H1 (cell line): ENCODE measurements around the gene EPRS1. TPM values are rescaled to one million over a fixed set of nuclear protein-coding genes. Genes with fewer than 3 reads are reported as not detected.

Source experiments
- CTCF ChIA-PET: fragments of 300-600 bp; sonication (Branson Sonifier 250); formaldehyde crosslinking; loops from one replicate; lab custom pipeline; 2021; ENCODE audit not compliant: partially characterized antibody; lab: Charles Lee
- POLR2A ChIA-PET: fragments of 300-600 bp; sonication (Branson Sonifier 250); formaldehyde crosslinking; loops from one replicate; lab custom pipeline; 2021; ENCODE audit warnings: inconsistent platforms; ENCODE audit not compliant: partially characterized antibody; lab: Charles Lee
- DNase-seq, 2 experiments: peaks; one replicate each; pipeline versions ENCODE4 v3.0.0 to v3.0.0-alpha.2; 2010 to 2022; ENCODE audit warnings: low spot score in 2 of 2, low read depth in 1 of 2, mixed read lengths in 1 of 2
- FAIRE-seq: peaks from 2 replicates; lab custom pipeline; 2011; peaks lifted over from hg19 to GRCh38; lab: Jason Lieb, UNC
- H2AFZ ChIP-seq: 2 replicates; pipeline ENCODE4 v1.8.1; 2012; ENCODE audit warnings: low read length, inconsistent platforms
- H2AK5ac ChIP-seq: 2 replicates; pipeline ENCODE4 v1.6.1; 2013; ENCODE audit warnings: low read depth, low read length
- H2BK120ac ChIP-seq: replicated peaks from 2 replicates; pipeline ENCODE3; 2013; ENCODE audit warnings: low read depth, low read length, inconsistent platforms
- H2BK12ac ChIP-seq: 2 replicates; pipeline ENCODE4 v1.6.1; 2013; ENCODE audit warnings: low read depth, low read length
- H2BK15ac ChIP-seq: 2 replicates; pipeline ENCODE4 v1.6.1; 2013; ENCODE audit warnings: low read length
- H2BK20ac ChIP-seq: 2 replicates; pipeline ENCODE4 v1.6.1; 2013; ENCODE audit warnings: low read length
- H2BK5ac ChIP-seq: 2 replicates; pipeline ENCODE4 v1.6.1; 2013; ENCODE audit warnings: low read depth, low read length
- H3K14ac ChIP-seq: 2 replicates; pipeline ENCODE4 v1.6.1; 2013; ENCODE audit warnings: inconsistent platforms; ENCODE audit not compliant: insufficient read length
- H3K18ac ChIP-seq: 2 replicates; pipeline ENCODE4 v1.6.1; 2013; ENCODE audit warnings: low read length; ENCODE audit errors: extremely low read depth
- H3K23ac ChIP-seq: 2 replicates; pipeline ENCODE4 v1.6.1; 2013; ENCODE audit warnings: inconsistent platforms; ENCODE audit not compliant: insufficient read length
- H3K23me2 ChIP-seq: 2 replicates; pipeline ENCODE4 v1.6.1; 2013; ENCODE audit warnings: low read depth, low read length
- H3K27ac ChIP-seq: 2 replicates; pipeline ENCODE4 v1.6.1; 2011; ENCODE audit warnings: low read depth, low read length, inconsistent platforms
- H3K27me3 ChIP-seq, 4 experiments: replicated peaks in 1 of 4; 1 replicate in 1 of 4; 2 replicates in 3 of 4; pipeline versions ENCODE4 v1.6.1 to v1.8.1; 2011 to 2013; ENCODE audit warnings: low read length in 3 of 4, mild to moderate bottlenecking in 3 of 4, inconsistent platforms in 2 of 4, mixed read lengths in 2 of 4, moderate library complexity in 1 of 4; ENCODE audit not compliant: control insufficient read depth in 3 of 4, insufficient read depth in 3 of 4; ENCODE audit errors: extremely low read depth in 1 of 4
- H3K36me3 ChIP-seq, 4 experiments: 2 replicates each; pipeline versions ENCODE4 v1.6.1 to v1.8.1; 2011 to 2013; ENCODE audit warnings: mild to moderate bottlenecking in 4 of 4, low read length in 3 of 4, moderate library complexity in 2 of 4, control low read depth in 1 of 4, inconsistent platforms in 1 of 4; ENCODE audit not compliant: insufficient read depth in 4 of 4, control insufficient read depth in 2 of 4
- H3K4ac ChIP-seq: replicated peaks from 2 replicates; pipeline ENCODE3; 2013; ENCODE audit warnings: low read length, low read depth, mixed read lengths, inconsistent platforms; ENCODE audit not compliant: insufficient read length
- H3K4me1 ChIP-seq, 4 experiments: replicated peaks in 1 of 4; 1 replicate in 1 of 4; 2 replicates in 3 of 4; pipeline versions ENCODE4 v1.6.1 to v1.8.1; 2011 to 2013; ENCODE audit warnings: low read length in 3 of 4, inconsistent platforms in 2 of 4, mixed read lengths in 1 of 4; ENCODE audit not compliant: insufficient read depth in 4 of 4, control insufficient read depth in 3 of 4
- H3K4me2 ChIP-seq, 2 experiments: 2 replicates each; pipeline versions ENCODE4 v1.6.1 to v1.8.1; 2011 to 2013; ENCODE audit warnings: low read depth in 2 of 2, low read length in 2 of 2, control low read depth in 1 of 2, inconsistent platforms in 1 of 2, mild to moderate bottlenecking in 1 of 2; ENCODE audit not compliant: insufficient read depth in 1 of 2
- H3K4me3 ChIP-seq, 4 experiments: fragments of 200-600, 300-600 bp in 1 of 4; sonication (generic), shearing (Covaris generic), sonication (Bioruptor Twin) in 1 of 4; 2 replicates each; pipeline versions ENCODE4 v1.5.1 to v1.8.1; 2011 to 2016; ENCODE audit warnings: low read length in 4 of 4, low read depth in 3 of 4, control low read depth in 2 of 4, inconsistent platforms in 2 of 4, mild to moderate bottlenecking in 2 of 4, mixed read lengths in 1 of 4, moderate library complexity in 1 of 4; ENCODE audit not compliant: insufficient read depth in 2 of 4; ENCODE audit errors: extremely low read depth in 1 of 4
- H3K56ac ChIP-seq: replicated peaks from 2 replicates; pipeline ENCODE3; 2013; ENCODE audit warnings: low read depth, mild to moderate bottlenecking, mixed read lengths, low read length, inconsistent platforms; ENCODE audit not compliant: insufficient read length
- H3K79me1 ChIP-seq: 2 replicates; pipeline ENCODE4 v1.6.1; 2013; ENCODE audit warnings: low read depth, low read length, control low read depth
- H3K79me2 ChIP-seq, 2 experiments: 2 replicates each; pipeline versions ENCODE4 v1.6.1 to v1.8.1; 2012 to 2013; ENCODE audit warnings: low read length in 2 of 2, mild to moderate bottlenecking in 2 of 2, inconsistent platforms in 1 of 2; ENCODE audit not compliant: insufficient read depth in 2 of 2, control insufficient read depth in 1 of 2
- H3K9ac ChIP-seq, 4 experiments: replicated peaks in 1 of 4; 1 replicate in 1 of 4; 2 replicates in 3 of 4; pipeline versions ENCODE4 v1.6.1 to v1.8.1; 2011 to 2013; ENCODE audit warnings: low read depth in 3 of 4, low read length in 3 of 4, control low read depth in 2 of 4, mild to moderate bottlenecking in 2 of 4, moderate library complexity in 2 of 4, inconsistent platforms in 1 of 4; ENCODE audit errors: extremely low read depth in 1 of 4
- H3K9me3 ChIP-seq, 2 experiments: 2 replicates each; pipeline versions ENCODE4 v1.6.1 to v1.8.1; 2012 to 2013; ENCODE audit warnings: mild to moderate bottlenecking in 2 of 2, moderate library complexity in 2 of 2, control low read depth in 1 of 2, inconsistent platforms in 1 of 2, low read depth in 1 of 2, low read length in 1 of 2, mixed read lengths in 1 of 2; ENCODE audit not compliant: insufficient read depth in 2 of 2
- H4K20me1 ChIP-seq, 2 experiments: replicated peaks in 1 of 2; 2 replicates each; pipeline versions ENCODE3 to v1.8.1; 2011 to 2013; ENCODE audit warnings: inconsistent platforms in 2 of 2, low read length in 2 of 2, mild to moderate bottlenecking in 1 of 2; ENCODE audit not compliant: insufficient read depth in 2 of 2, control insufficient read depth in 1 of 2
- H4K5ac ChIP-seq: 2 replicates; pipeline ENCODE4 v1.6.1; 2013; ENCODE audit warnings: low read length, low read depth, mixed read lengths, inconsistent platforms; ENCODE audit not compliant: insufficient read length
- H4K8ac ChIP-seq: 2 replicates; pipeline ENCODE4 v1.8.0; 2013; ENCODE audit warnings: mild to moderate bottlenecking, moderate library complexity, low read length, inconsistent platforms; ENCODE audit not compliant: insufficient read depth; ENCODE audit errors: extremely low read depth
- H4K91ac ChIP-seq: replicated peaks from 2 replicates; pipeline ENCODE3; 2013; ENCODE audit warnings: low read length, mixed read lengths, inconsistent platforms; ENCODE audit not compliant: insufficient read length
- ASH2L ChIP-seq: fragments of 200-600, 300-600 bp; sonication (generic); IDR thresholded peaks from one replicate; pipeline ENCODE4 v1.7.1; 2017; ENCODE audit warnings: low read length
- BRCA1 ChIP-seq: IDR thresholded peaks from 2 replicates; pipeline ENCODE4 v1.6.1; 2012; ENCODE audit warnings: low read depth, low read length, improper control_type of control experiment
- CBX8 ChIP-seq: fragments of 300-800, 300-1000 bp; sonication (generic); IDR thresholded peaks from 2 replicates; pipeline ENCODE4 v1.7.1; 2016; ENCODE audit warnings: low read depth, low read length, borderline replicate concordance
- CHD1 ChIP-seq: IDR thresholded peaks from 2 replicates; pipeline ENCODE4 v1.6.1; 2012; ENCODE audit warnings: low read depth, low read length, improper control_type of control experiment
- HDAC2 ChIP-seq, 2 experiments: fragments of 300-600 bp in 1 of 2; sonication (generic) in 1 of 2; IDR thresholded peaks; 2 replicates each; pipeline ENCODE4 v1.6.1; 2011 to 2012; ENCODE audit warnings: low read depth in 2 of 2, low read length in 2 of 2, mild to moderate bottlenecking in 2 of 2, moderate library complexity in 2 of 2, borderline replicate concordance in 1 of 2, inconsistent platforms in 1 of 2
- KDM1A ChIP-seq: fragments of 200-600, 300-600 bp; sonication (generic); IDR thresholded peaks from 2 replicates; pipeline ENCODE4 v1.7.1; 2016; ENCODE audit warnings: mild to moderate bottlenecking, low read length, borderline replicate concordance
- SIN3A ChIP-seq, 2 experiments: IDR thresholded peaks in 1 of 2; conservative IDR thresholded peaks in 1 of 2; 2 replicates each; pipeline ENCODE4 v1.6.1; 2011 to 2012; ENCODE audit warnings: low read length in 2 of 2, improper control_type of control experiment in 1 of 2, low read depth in 1 of 2, mild to moderate bottlenecking in 1 of 2
- WGBS, 2 experiments: shearing (Covaris generic) in 1 of 2; methylation state at CpG; one replicate each; pipeline versions ENCODE4 v1.1.6 to v1.1.7; 2013 to 2015; ENCODE audit warnings: low lambda C conversion rate in 2 of 2, mixed read lengths in 2 of 2, inconsistent platforms in 1 of 2, low coverage in 1 of 2, missing lambda C conversion rate in 1 of 2; ENCODE audit not compliant: insufficient replicate concordance in 2 of 2, insufficient coverage in 1 of 2, insufficient read length in 1 of 2; ENCODE audit errors: extremely low coverage in 1 of 2, missing lambda C conversion rate in 1 of 2; 5-methylcytosine and 5-hydroxymethylcytosine counted together
- polyA plus RNA-seq, 7 experiments: library from polyadenylated mRNA; depleted of rRNA in 3 of 7; stranded (reverse) in 5 of 7; unstranded in 2 of 7; fragments of >200 nt in 5 of 7; fragments of 200-250 nt in 2 of 7; gene quantifications; 1 replicate in 5 of 7; 2 replicates in 1 of 7; 4 replicates in 1 of 7; pipeline versions ENCODE4 v1.2.1 to v1.2.3, GENCODE V29; 2011 to 2013; ENCODE audit warnings: missing spikeins in 2 of 7, mixed read lengths in 2 of 7
- total RNA-seq: library from RNA; stranded (reverse); fragmentation: NEBNext Ultra II Directional; extraction: Animal tissue kit (Norgen Biotek cat#: 25700); gene quantifications from 2 replicates; pipeline ENCODE4 v1.2.1, GENCODE V29; 2021
- TF ChIP-seq, protein P1 (sequence below), 3 experiments: IDR thresholded peaks; 1 replicate in 2 of 3; 2 replicates in 1 of 3; pipeline versions ENCODE4 v1.5.1 to v1.6.1; 2011; ENCODE audit warnings: low read length in 3 of 3, mild to moderate bottlenecking in 3 of 3, inconsistent platforms in 2 of 3, low read depth in 1 of 3, moderate library complexity in 1 of 3; ENCODE audit not compliant: insufficient read depth in 1 of 3; ENCODE audit errors: control extremely low read depth in 1 of 3
- TF ChIP-seq, protein P2 (sequence below): IDR thresholded peaks from 2 replicates; pipeline ENCODE4 v1.6.1; 2011; ENCODE audit warnings: low read depth, mild to moderate bottlenecking, low read length; ENCODE audit not compliant: insufficient read depth

EPRS1 gene
- total and polyA plus RNA-seq, 2 of the 8 experiments (the other 6 are each of a cell fraction or from before 2014, with no cell fraction given): 38.4 to 171 TPM

DNA sequence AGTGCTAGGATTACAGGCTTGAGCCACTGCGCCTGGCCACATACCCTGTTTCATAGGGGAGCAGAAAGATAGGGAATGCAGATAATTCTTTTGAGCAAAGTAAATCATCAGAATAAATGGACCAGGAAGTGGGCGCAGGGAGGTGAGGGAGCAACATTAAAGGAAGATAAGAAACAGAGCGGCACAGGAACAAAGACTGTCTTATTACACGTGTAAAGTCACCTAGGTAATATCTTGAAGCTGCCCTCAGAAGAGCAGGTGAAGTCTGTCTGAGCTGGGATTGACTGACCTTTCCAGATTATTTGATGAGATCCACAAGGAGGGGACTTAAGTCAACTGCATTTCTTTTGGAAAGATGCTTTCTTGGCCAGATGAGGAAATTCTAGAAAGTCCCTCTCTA lies 7.7 kb downstream of the EPRS1 start:
- Histone ChIP-seq H4K8ac (no peak overlapping the region), H2AK5ac (no peak overlapping the region), H3K4ac (no peak overlapping the region), H3K14ac (no peak overlapping the region), H2BK12ac (no peak overlapping the region), H2BK5ac (no peak overlapping the region), H3K23me2 (no peaks in the 10 kb centered on the region), H2AFZ (no peak overlapping the region), H2BK120ac (no peak overlapping the region), H3K23ac (no peak overlapping the region), H3K4me1 (no peaks in the 10 kb centered on the region), H3K56ac (no peak overlapping the region), H4K20me1 (peaks cover 0 to 1% of the 10 kb centered on the region in 2 experiments), H4K91ac (no peak overlapping the region), H4K5ac (no peak overlapping the region), H3K27ac (no peak overlapping the region), H3K18ac (no peak overlapping the region), H3K9ac (no peak overlapping the region), H3K79me1 (peaks cover 3% of the 10 kb centered on the region; the same call in 1 of the 2 replicates), H2BK15ac (no peak overlapping the region), H3K79me2 (peaks cover 0 to 57% of the 10 kb centered on the region in 2 experiments; a peak in 3 of 4 replicates), H3K36me3 (peaks cover 0 to 24% (median 10%) of the 10 kb centered on the region in 4 experiments; a peak in 5 of 8 replicates), H3K4me2 (no peak overlapping the region), H3K27me3 (no peaks in the 10 kb centered on the region), H3K4me3 (no peak overlapping the region), H2BK20ac (no peak overlapping the region), H3K9me3 (no peaks in the 10 kb centered on the region)
- CTCF ChIA-PET: interaction anchor here (0.9 to 2.1 kb wide), 5 partner anchors 10 to 180 kb away, joined by 3 to 7 read pairs (median 3); no protein-coding TSS in a partner anchor
- WGBS, 2 experiments: 91% methylated on average over 4 of the region's 4 CpGs; no CpG with 5 or more reads in 1 of the 2 experiments
- DNase-seq: no peak
- POLR2A ChIA-PET: interaction anchor here (0.7 to 1.1 kb wide), 3 partner anchors 14 to 201 kb away, joined by 3 to 5 read pairs (median 3); no protein-coding TSS in a partner anchor
- FAIRE-seq: no peak
- TF ChIP-seq HDAC2 (IDR thresholded peaks at IDR 0.05; ENCODE audit: borderline replicate concordance in 1 of 2, low read depth in 2 of 2, low read length in 2 of 2): no peak
- no peak for TF ChIP-seq CBX8
- TF ChIP-seq CHD1: no peak
- TF ChIP-seq BRCA1: no peak
- no peak for TF ChIP-seq SIN3A (conservative IDR thresholded peaks at IDR 0.05 in 1 of 2, IDR thresholded peaks at IDR 0.05 in 1 of 2; ENCODE audit: low read depth in 1 of 2, low read length in 2 of 2)
- TF ChIP-seq ASH2L: no peak
- TF ChIP-seq, protein P1, sequence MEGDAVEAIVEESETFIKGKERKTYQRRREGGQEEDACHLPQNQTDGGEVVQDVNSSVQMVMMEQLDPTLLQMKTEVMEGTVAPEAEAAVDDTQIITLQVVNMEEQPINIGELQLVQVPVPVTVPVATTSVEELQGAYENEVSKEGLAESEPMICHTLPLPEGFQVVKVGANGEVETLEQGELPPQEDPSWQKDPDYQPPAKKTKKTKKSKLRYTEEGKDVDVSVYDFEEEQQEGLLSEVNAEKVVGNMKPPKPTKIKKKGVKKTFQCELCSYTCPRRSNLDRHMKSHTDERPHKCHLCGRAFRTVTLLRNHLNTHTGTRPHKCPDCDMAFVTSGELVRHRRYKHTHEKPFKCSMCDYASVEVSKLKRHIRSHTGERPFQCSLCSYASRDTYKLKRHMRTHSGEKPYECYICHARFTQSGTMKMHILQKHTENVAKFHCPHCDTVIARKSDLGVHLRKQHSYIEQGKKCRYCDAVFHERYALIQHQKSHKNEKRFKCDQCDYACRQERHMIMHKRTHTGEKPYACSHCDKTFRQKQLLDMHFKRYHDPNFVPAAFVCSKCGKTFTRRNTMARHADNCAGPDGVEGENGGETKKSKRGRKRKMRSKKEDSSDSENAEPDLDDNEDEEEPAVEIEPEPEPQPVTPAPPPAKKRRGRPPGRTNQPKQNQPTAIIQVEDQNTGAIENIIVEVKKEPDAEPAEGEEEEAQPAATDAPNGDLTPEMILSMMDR (IDR thresholded peaks at IDR 0.05; ENCODE audit: control extremely low read depth in 1 of 3, insufficient read depth in 1 of 3, low read depth in 1 of 3, low read length in 3 of 3): no peak
- TF ChIP-seq, protein P2, sequence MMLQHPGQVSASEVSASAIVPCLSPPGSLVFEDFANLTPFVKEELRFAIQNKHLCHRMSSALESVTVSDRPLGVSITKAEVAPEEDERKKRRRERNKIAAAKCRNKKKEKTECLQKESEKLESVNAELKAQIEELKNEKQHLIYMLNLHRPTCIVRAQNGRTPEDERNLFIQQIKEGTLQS: no peak
- no peak for TF ChIP-seq KDM1A
